GM10248 (cell line): Measurements from ENCODE around the gene CROT.

ENCODE experiments used
- CTCF ChIA-PET: fragments of 300-600 bp; sonication (Branson Sonifier 250); formaldehyde crosslinking; extraction: SDS; loops from one replicate; lab custom pipeline; 2021; ENCODE audit warnings: antibody characterized with exemption; lab: Yijun Ruan, JAX
- POLR2A ChIA-PET: fragments of 350-650 bp; sonication (Branson Sonifier 250); formaldehyde crosslinking; extraction: SDS; loops from one replicate; lab custom pipeline; 2020; ENCODE audit warnings: antibody characterized with exemption; lab: Yijun Ruan, JAX
- DNase-seq: peaks from one replicate; pipeline ENCODE4 v3.0.0; 2012; ENCODE audit errors: extremely low spot score
- CTCF ChIP-seq: IDR thresholded peaks from 2 replicates; pipeline ENCODE4 v1.5.1; 2012; ENCODE audit warnings: mild to moderate bottlenecking, low read depth; ENCODE audit errors: extremely low read depth, missing control alignments, control extremely low read depth

CROT gene

GRCh38 chr7:87363342-87363741 lies 17.9 kb downstream of the CROT start:
- TF ChIP-seq CTCF, result no peak
- no peak for DNase-seq
- POLR2A ChIA-PET, result no interaction called here
- CTCF ChIA-PET, result no interaction called here

- DNase-seq, result no peak
- ChIA-PET POLR2A (no interaction called here), CTCF (no interaction called here)
- TF ChIP-seq CTCF, result no peak
Observed at GRCh38 chr7:87364246-87364645, 18.8 kb downstream of the CROT start.

- CTCF ChIA-PET, result interaction anchor here (0.9 to 2.5 kb wide), 3 partner anchors 9 to 13 kb away, joined by 3 to 6 read pairs (median 3); no protein-coding TSS in a partner anchor
- POLR2A ChIA-PET, result no interaction called here
- TF ChIP-seq CTCF, result no peak
- DNase-seq, result no peak
Observed at GRCh38 chr7:87369216-87369615, 23.8 kb downstream of the CROT start.

GRCh38 chr7:87370660-87371180 lies 25.3 kb downstream of the CROT start:
- CTCF ChIA-PET, result interaction anchor here (2.5 kb wide), 1 partner anchor 8 kb away, joined by 6 read pairs; no protein-coding TSS in a partner anchor
- no peak for TF ChIP-seq CTCF
- POLR2A ChIA-PET, result no interaction called here
- DNase-seq, result no peak

GRCh38 chr7:87375662-87376435 lies 30.4 kb downstream of the CROT start:
- no peak for TF ChIP-seq CTCF
- POLR2A ChIA-PET, result no interaction called here
- DNase-seq, result no peak
- CTCF ChIA-PET, result interaction anchor here (0.9 kb wide), 1 partner anchor 29 kb away, joined by 3 read pairs; no protein-coding TSS in a partner anchor

GRCh38 chr7:87380905-87381304 lies 35.4 kb downstream of the CROT start:
- ChIA-PET POLR2A (no interaction called here), CTCF (interaction anchor here (0.8 to 2.6 kb wide), 8 partner anchors 12 to 61 kb away, joined by 3 to 8 read pairs (median 4); no protein-coding TSS in a partner anchor)
- TF ChIP-seq CTCF, result no peak
- no peak for DNase-seq
